Measurements from ENCODE around the gene PRR16.

Gene PRR16

GRCh38 chr5:120461251-120461650, 2.8 kb upstream of the PRR16 start:
- intact Hi-C loops (cut with DNase I) = no loop called here
- no peak for DNase-seq

GRCh38 chr5:120463006-120463680, 957 bp upstream of the PRR16 start:
- DNase-seq = no peak
- intact Hi-C loops (cut with DNase I) = no loop called here

- intact Hi-C loops (cut with DNase I) = no loop called here
- peak in 7 of 10 donors; percentile 10 to 85 (median 20) for DNase-seq
Observed at GRCh38 chr5:120464627-120465435, 731 bp downstream of the PRR16 start.

- peak in 9 of 10 donors; percentile 27 to 92 (median 53) for DNase-seq
- intact Hi-C loops (cut with DNase I) = no loop called here
Observed at GRCh38 chr5:120465436-120465961, 1.4 kb downstream of the PRR16 start.

GRCh38 chr5:120466341-120467006, 2.4 kb downstream of the PRR16 start:
- DNase-seq = no peak
- intact Hi-C loops (cut with DNase I) = no loop called here

GRCh38 chr5:120471971-120472370, 7.9 kb downstream of the PRR16 start:
- no peak for DNase-seq
- intact Hi-C loops (cut with DNase I) = no loop called here

GRCh38 chr5:120472911-120473310, 8.8 kb downstream of the PRR16 start:
- no peak for DNase-seq
- intact Hi-C loops (cut with DNase I) = no loop called here

GRCh38 chr5:120473332-120473731, 9.2 kb downstream of the PRR16 start:
- intact Hi-C loops (cut with DNase I) = no loop called here
- DNase-seq = no peak

GRCh38 chr5:120476063-120476462, 12.0 kb downstream of the PRR16 start:
- intact Hi-C loops (cut with DNase I) = no loop called here

GRCh38 chr5:120479066-120479465, 15.0 kb downstream of the PRR16 start:
- intact Hi-C loops (cut with DNase I) = no loop called here
- no peak for DNase-seq

More at GRCh38 chr5:120476063-120476462, 12.0 kb downstream of the PRR16 start:
- DNase-seq = no peak

- intact Hi-C loops (cut with DNase I) = no loop called here
- no peak for DNase-seq
Observed at GRCh38 chr5:120499876-120500563, 35.9 kb downstream of the PRR16 start.

- DNase-seq = no peak
- intact Hi-C loops (cut with DNase I) = no loop called here
Observed at GRCh38 chr5:120502531-120502930, 38.4 kb downstream of the PRR16 start.

GRCh38 chr5:120503341-120503740, 39.2 kb downstream of the PRR16 start:
- DNase-seq = no peak
- intact Hi-C loops (cut with DNase I) = no loop called here

- intact Hi-C loops (cut with DNase I) = no loop called here
- DNase-seq = no peak
Observed at GRCh38 chr5:120504057-120504456, 40.0 kb downstream of the PRR16 start.

GRCh38 chr5:120507197-120507596, 43.1 kb downstream of the PRR16 start:
- no peak for DNase-seq
- intact Hi-C loops (cut with DNase I) = no loop called here

GRCh38 chr5:120507800-120508463, 43.8 kb downstream of the PRR16 start:
- intact Hi-C loops (cut with DNase I) = no loop called here
- no peak for DNase-seq

- DNase-seq = no peak
- intact Hi-C loops (cut with DNase I) = no loop called here
Observed at GRCh38 chr5:120509053-120509452, 45.0 kb downstream of the PRR16 start.

GRCh38 chr5:120510098-120510637, 46.1 kb downstream of the PRR16 start:
- no peak for DNase-seq
- intact Hi-C loops (cut with DNase I) = no loop called here

GRCh38 chr5:120510994-120511686, 47.0 kb downstream of the PRR16 start:
- DNase-seq = no peak

More at GRCh38 chr5:120510994-120511686, 47.0 kb downstream of the PRR16 start:
- intact Hi-C loops (cut with DNase I) = no loop called here
